CD4-positive, alpha-beta T cell treated with Interleukin-1 beta for 1 hour (primary cell): ENCODE measurements around the gene DDX39B.
A peak's percentile ranks its signal among the peaks of the same experiment; 100 is the strongest.
"Not testable (repeated sequence)": the region's sequence is repeated elsewhere in the genome, so short reads cannot be mapped to it uniquely, and the experiment has no call there.

ENCODE experiments used
- DNase-seq, 2 donors: peaks; one replicate each; pipeline ENCODE4 v3.0.0-alpha.2; 2020 to 2022

DDX39B gene

DNA sequence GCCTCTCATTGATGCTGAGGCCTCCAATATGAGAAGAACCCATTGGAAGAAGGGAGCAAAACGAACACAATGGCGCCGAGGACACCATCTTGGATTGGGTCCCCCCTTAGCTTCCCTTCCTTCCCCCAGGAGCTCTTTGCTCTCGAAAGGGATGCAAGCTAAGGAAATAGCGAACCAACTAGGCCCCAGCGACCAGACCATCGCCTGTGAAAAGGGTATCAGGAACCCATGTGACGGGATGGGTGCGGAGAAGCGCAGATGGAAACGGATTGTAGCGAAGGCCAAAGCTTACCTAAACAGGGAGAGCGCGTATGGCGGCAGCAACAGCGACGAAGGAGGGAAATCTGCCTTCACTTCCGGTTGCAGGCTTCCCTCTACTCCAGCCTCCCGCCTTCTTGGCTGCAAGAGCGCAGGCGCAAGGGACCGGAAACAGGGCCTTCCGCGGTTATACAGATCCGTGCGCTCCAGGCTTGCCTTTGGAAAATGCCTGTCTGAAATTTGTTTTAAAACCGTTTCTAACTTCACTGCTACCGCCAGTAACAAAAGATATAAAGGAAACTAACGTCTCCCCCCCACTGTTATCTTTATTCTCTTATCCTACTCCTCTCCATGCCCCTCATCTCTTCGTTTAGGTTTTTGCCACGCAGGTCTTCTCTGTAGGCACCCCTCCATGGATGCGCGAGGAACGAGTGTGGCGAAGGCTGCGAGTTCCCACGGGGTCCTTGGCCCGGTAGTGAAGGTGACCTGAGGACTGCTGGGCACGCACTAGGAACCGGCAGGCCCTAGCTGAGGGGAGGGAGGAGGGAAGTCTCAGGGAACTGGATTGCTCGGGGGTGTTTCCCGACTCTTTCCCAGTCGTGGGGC lies at the start of gene DDX39B:
TSS of gene DDX39B (minus strand) at position 346 of the 864 bp plus-strand sequence. CDS start 1,471 bp downstream, outside the sequence.
- peak; percentile 96 for DNase-seq

DNA sequence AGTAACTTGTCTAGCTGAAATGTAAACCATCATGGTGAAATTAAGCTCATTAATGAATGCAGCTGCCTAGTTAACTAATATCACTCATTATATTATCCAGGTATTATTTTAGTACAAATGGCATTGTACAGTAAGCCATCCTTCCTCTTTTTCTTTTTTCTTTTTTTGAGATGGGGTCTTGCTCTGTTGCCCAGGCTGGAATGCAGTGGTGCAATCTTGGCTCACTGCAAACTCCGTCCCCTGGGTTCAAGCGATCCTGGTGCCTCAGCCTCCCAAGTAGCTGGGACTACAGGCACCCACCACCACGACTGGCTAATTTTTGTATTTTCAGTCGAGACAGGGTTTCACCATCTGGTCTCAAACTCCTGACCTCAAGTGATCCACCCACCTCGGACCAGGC lies 48.9 kb upstream of the DDX39B start:
- DNase-seq = not testable (repeated sequence)

DNA sequence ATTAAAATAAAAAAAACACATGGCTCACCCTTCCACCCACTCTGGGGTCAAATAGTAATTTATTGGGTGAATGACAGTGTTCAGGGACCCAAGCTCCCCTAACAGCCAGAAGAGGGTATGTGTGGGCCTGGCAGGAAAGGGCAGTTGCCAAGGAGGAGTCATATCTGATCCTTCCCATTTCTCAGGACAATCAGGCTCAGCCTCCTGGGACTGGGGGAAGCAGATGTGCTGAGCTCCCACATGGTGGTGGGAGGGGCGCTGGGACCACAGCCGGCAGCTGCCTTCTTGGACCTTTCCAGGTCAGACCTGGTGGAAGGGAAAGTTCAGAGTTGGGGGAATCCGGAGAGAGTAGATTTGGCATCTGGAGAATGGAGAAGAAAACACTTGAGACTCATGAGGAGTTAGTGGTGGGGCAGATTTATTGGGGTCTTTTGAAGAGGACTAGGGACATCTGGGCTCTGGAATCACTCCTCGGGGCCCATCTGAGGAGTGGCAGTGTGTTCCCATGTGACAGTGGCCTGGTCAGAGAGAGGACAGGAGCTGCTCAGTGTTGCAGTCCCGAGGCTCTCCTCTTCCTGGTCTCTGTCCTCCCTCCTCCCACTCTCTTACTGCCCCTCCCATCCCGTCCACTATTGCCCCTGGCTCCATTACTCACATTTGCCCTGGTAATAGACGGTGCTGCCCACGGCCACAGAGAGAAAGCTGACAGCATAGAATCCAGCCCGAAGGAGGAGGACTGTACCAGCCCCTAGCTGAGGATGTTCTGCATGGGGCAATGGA lies 47.3 kb upstream of the DDX39B start:
- no peak for DNase-seq

DNA sequence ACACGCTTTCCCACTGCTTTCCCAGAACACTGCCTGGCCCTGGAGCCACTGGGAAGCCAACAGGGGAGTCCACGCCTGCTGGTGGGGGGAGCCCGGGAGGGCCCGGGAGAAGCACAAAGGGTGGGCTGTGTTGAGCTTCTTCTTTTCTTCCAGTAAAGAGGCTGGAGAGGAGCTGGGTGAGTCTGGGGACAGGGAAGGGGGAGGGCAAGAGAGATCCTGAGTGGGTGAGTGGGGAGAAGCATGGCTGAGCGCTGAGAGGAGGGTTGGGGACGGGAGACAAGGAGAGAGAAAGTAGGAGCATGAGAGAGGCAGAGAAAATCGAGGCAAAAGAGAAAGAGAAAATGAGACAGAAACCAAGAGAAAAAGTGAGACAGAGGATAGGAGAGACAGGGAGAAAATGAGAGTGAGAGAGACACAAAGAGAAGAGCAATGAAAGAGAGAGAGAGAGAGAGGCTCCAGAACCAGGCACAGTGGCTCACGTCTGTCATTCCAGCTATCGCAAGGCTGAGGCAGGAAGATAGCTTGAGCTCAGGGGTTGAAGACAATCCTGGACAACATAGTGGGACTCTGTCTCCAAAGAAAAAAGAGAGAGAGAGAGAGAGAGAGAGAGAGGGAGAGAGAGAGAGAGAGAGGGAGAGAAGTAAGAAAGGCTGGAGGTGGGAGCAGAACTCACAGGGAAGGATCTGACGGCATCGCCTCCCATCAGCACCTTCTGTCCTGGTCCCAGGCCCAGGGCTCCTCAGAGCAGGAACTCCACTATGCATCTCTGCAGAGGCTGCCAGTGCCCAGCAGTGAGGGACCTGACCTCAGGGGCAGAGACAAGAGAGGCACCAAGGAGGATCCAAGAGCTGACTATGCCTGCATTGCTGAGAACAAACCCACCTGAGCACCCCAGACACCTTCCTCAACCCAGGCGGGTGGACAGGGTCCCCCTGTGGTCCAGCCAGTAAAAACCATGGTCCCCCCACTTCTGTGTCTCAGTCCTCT lies 46.3 kb upstream of the DDX39B start:
- DNase-seq = no peak

DNA sequence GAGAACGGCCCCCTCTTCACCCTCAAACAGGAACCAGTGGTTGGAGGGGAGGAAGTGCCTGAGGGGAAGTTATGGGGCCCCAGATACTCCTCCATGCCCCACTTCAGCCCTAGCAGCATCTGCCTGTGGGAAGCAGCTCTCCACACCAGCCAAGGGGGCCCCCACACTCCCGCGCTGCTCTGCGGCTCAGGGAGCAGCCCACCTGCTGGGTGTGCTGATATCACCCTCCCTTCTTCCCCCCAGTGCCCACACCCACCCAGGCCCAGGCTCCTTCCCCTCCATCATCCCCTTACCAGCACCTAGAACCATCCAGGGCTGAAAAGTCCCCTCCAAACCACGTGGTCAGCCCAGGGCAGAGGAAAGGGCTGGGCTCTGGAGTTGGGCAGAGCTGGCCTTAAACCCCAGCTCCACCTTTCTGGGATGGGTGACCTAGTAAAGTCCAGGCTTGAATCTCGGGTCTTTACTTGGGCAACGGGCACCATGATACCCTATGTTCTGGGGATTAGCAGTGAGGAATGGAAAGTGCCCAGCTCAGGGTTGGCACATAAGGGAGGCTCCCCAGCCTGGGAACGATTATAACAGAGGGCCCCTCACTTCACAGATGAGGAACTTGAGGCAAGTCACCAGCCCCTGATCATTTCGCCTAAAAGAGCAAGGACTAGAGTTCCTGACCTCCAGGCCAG lies 44.9 kb upstream of the DDX39B start:
- peak; percentile 54 to 57 for DNase-seq

DNA sequence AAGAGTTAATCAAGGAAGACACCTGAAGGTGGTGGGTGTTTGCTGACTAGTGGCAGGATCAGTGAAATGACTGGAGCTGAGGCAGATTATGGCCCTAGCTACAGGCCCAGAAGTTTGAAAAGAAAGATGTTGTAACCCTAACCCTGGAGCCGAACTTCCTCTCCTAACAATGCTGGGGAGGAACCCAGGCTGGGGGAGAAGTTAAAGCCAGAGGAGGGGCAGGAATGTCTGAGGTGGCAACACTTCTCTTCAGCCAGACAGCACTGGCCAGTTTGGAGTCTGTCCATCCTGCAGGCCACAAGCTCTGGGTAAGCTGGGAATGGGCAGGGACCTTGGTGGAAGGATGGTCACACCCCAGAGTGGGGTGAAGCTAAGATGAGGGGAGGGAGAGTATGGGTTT lies 44.2 kb upstream of the DDX39B start, which contains the start of gene LST1:
TSS of gene LST1 (plus strand) at position 270 of the 400 bp plus-strand sequence. CDS start 1,023 bp downstream, outside the sequence.
- peak in 1 of 2 donors; percentile 30 for DNase-seq

DNA sequence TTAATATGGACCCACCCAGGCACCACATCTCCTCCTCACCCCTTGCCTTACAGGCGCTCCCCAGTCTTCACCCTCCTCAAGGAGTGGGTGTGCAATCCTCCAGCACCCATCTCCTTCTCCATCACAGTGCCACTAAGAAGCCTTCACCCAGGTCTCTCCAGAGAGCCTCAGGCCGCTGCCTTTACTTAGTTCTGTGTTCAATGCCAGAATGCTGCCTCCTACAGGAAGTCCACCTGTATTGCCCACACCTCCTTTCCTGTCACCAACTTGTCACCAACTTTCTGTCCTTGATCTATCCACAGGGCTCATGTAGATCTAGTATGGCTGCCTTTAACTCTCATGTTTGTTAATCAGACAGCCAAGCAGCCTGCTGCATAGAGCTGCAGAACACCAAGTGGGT lies 43.7 kb upstream of the DDX39B start:
- peak; percentile 63 to 70 for DNase-seq

DNA sequence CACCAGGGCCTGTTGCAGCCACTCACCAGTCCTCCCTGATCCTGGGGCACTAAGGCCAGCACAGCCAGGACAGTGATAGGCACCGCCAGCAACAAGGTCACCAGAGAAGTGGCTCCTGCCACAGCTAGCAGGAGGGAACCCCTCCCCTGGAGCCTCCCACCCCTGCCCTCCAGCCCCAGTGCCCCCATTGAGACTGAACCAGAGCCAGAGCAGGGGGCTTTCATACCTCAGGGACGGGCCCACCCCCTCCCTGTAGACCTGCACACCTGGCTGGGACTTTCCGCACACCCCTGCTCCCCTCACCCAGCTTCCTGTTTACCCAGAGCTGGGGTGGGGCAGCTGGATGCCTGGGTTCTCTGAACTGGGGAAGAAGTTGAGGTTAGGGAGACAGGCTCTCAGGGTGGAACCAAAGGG lies 40.4 kb upstream of the DDX39B start, which contains the start of gene LTB:
TSS of gene LTB (minus strand) at position 195 of the 414 bp plus-strand sequence. CDS start at position 188, 7 bp downstream.
- peak; percentile 82 to 83 for DNase-seq

DNA sequence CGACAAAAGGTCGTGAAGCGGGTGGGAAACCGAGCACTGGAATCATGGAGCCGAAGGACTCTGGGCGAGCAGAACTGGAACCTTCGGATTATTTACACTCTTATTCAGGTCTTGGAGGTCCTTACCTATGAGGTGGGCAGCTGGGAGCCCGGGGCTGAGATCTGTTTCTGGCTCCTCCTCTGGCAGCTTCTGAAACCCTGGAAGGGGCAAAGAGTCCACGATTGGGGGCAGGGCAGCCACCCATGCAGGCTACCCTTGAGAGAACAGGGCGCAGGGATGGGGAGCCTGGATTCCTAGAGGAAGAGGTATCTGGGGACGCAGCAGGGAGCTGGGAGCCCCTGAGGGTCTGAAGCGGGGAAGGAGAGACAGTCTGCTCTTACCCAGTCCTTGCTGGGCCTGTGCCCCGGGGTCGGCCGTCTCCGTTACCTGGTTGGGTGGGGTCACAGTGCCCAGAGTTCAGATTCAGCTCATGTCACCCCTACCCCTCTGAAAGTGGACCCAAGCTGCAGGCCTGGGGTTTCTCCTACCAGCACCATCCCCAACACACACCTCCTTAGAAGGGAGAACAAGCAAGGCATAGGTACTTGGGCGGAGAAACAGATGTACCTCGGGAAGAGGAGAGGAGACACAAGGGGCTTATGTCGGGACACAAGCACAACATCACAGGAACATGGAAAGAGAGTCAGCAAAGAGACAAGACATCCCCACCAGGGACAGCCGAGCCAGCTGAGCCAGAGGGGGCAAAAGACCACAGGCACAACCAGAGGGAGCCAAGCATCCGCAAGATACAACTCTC lies 39.8 kb upstream of the DDX39B start:
- DNase-seq = no peak

DNA sequence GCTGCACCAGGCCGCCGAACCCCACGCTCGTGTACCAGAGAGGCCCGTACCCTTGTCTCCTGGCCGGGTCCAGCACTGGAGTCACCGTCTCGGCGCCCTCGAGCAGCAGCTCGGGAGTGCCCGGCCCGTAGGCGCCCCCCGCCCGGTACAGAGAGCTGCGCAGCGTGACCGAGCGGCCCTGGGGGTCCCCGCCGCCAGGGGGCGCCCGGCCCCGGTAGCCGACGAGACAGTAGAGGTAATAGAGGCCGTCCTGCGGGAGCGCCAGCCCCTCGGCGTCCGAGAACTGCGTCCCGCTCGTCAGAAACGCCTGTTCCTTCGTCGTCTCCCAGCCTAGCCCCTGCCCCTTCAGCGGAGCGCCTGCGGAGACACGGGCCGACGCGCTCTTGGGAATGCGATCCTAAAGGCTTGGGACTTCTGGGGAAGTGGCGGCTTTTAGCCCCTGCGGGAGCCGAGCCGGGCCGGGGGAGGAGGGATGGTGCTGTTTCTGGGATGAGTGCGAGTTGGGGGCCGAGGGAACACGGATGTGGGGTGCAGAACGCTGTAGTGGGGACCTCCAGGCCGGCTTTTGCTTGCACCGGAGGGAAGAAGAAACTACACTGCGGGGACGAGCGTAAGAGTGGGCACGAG lies 39.1 kb upstream of the DDX39B start:
- DNase-seq = peak; percentile 88 to 89

DNA sequence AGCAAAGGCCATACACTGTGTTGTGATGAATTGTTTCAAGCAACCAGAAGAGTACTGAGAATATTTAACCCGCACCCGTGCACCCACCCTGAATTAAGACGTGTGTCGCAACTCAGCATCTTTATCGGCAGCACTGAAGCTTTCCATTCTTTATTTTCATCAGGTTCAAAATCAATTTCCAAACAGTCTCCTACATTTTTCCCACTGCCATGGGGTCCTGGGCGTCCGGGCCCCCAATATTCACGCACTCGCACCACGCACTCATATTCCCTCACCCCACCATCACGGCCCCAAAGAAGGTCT lies 38.6 kb upstream of the DDX39B start:
- no peak for DNase-seq

DNA sequence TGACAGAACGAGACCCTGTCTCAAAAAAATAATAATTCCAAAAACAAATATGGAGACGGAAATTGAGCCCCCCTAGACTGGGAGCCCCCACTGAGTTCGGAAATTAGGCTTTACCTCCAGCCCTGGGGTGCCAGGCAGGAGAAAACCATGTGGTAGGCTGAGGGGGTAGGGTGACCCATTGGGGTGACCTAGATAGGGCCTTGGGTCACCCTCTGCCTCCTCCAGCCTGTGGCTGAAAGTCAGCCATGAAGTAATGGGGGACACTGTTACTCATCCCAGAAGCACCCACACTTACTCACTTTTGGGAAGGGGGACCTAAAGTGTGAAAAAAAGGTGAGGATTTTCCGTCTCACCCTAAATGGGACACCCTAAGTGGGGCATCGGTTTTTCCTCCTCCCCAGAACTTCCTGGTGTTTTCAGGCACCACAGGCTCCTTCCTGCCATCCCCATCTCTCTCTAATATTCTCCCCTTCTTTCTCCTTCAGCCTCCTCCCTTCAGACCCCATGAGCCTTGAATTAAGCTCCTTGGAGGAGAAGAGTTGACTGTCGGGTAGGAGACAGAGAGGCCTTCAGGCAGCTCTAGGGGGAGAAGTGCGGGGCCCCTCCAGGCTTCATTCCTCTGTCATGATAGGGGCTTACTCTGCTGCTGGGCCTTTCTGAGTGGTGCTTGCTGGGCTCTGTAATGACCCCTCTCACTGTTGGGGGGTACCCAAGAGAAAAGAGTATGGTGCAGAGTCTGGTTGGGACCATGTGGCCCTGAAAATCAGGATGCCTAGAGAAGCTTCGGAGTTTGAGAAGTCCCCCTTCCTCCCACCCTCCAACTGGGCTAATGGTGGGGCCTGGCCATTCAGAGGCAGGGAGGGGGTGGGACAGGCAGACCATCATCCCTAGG lies 38.0 kb upstream of the DDX39B start:
- peak in 1 of 2 donors; percentile 39 for DNase-seq

DNA sequence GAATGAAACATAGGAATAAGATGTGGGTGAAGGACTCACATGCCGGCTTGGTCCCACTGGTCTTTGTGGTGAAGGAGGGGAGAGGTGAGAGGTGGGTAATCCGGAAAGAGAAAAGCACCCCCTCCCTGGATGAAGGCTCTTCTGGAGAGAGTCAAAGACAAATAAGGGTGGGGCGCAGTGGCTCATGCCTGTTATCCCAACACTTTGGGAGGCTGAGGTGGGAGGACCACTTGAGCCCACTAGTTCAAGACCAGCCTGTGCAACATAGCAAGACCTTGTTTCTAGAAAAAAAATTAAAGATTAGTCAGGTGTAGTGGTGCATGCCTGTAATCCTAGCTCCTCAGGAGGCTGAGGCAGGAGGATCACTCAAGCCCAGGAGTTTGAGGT lies 37.3 kb upstream of the DDX39B start:
- no peak for DNase-seq

DNA sequence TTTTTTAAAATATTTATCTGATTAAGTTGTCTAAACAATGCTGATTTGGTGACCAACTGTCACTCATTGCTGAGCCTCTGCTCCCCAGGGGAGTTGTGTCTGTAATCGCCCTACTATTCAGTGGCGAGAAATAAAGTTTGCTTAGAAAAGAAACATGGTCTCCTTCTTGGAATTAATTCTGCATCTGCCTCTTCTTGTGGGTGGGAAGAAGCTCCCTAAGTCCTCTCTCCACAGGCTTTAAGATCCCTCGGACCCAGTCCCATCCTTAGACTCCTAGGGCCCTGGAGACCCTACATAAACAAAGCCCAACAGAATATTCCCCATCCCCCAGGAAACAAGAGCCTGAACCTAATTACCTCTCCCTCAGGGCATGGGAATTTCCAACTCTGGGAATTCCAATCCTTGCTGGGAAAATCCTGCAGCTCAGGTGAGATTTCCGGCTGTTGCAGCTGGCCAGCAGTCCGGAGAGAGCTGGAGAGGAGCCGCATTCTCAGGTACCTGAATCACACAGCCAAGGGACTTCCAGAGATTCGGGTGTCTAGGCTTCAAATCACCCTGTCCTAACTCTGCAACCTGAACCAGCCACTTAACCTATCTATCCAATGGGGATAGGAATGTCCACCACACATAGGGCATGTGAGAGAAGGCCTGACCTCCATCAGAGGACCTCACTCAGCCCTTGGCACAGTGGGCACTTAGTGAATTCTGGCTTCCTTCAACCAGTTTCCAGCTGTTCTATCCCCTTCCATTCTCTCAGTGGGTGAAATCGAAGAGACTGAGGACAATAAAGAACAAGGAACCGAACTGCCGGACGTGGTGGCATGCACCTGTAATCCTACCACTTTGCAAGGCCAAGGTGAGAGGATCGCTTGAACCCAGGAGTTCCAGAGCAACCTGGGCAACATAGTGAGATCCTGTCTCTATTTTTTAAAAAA lies 36.6 kb upstream of the DDX39B start:
- DNase-seq = peak in 1 of 2 donors; percentile 36

DNA sequence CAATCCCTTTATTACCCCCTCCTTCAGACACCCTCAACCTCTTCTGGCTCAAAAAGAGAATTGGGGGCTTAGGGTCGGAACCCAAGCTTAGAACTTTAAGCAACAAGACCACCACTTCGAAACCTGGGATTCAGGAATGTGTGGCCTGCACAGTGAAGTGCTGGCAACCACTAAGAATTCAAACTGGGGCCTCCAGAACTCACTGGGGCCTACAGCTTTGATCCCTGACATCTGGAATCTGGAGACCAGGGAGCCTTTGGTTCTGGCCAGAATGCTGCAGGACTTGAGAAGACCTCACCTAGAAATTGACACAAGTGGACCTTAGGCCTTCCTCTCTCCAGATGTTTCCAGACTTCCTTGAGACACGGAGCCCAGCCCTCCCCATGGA lies 35.8 kb upstream of the DDX39B start:
- DNase-seq = no peak

DNA sequence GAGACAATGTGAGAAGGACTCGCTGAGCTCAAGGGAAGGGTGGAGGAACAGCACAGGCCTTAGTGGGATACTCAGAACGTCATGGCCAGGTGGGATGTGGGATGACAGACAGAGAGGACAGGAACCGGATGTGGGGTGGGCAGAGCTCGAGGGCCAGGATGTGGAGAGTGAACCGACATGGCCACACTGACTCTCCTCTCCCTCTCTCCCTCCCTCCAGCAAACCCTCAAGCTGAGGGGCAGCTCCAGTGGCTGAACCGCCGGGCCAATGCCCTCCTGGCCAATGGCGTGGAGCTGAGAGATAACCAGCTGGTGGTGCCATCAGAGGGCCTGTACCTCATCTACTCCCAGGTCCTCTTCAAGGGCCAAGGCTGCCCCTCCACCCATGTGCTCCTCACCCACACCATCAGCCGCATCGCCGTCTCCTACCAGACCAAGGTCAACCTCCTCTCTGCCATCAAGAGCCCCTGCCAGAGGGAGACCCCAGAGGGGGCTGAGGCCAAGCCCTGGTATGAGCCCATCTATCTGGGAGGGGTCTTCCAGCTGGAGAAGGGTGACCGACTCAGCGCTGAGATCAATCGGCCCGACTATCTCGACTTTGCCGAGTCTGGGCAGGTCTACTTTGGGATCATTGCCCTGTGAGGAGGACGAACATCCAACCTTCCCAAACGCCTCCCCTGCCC lies 35.2 kb upstream of the DDX39B start:
- peak; percentile 51 to 67 for DNase-seq

DNA sequence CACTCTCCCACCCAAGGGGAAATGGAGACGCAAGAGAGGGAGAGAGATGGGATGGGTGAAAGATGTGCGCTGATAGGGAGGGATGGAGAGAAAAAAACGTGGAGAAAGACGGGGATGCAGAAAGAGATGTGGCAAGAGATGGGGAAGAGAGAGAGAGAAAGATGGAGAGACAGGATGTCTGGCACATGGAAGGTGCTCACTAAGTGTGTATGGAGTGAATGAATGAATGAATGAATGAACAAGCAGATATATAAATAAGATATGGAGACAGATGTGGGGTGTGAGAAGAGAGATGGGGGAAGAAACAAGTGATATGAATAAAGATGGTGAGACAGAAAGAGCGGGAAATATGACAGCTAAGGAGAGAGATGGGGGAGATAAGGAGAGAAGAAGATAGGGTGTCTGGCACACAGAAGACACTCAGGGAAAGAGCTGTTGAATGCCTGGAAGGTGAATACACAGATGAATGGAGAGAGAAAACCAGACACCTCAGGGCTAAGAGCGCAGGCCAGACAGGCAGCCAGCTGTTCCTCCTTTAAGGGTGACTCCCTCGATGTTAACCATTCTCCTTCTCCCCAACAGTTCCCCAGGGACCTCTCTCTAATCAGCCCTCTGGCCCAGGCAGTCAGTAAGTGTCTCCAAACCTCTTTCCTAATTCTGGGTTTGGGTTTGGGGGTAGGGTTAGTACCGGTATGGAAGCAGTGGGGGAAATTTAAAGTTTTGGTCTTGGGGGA lies 34.3 kb upstream of the DDX39B start:
- no peak for DNase-seq
